Osteocyte (in vitro differentiated cells): Measurements from ENCODE around the gene KLHDC1. TPM values are rescaled to one million over a fixed set of nuclear protein-coding genes. Genes with fewer than 3 reads are reported as not detected.

Source experiments
- DNase-seq: peaks from one replicate; pipeline ENCODE4 v3.0.0; 2021; ENCODE audit warnings: mixed read lengths; ENCODE audit not compliant: unreplicated experiment; ENCODE audit errors: extremely low spot score
- H3K27ac Mint-ChIP-seq: one replicate; pipeline ENCODE4 v1.8.0; 2021; ENCODE audit warnings: mild to moderate bottlenecking, mixed read lengths; ENCODE audit not compliant: unreplicated experiment
- H3K27me3 Mint-ChIP-seq: one replicate; pipeline ENCODE4 v1.8.0; 2021; ENCODE audit warnings: mixed read lengths; ENCODE audit not compliant: unreplicated experiment
- H3K36me3 Mint-ChIP-seq: one replicate; pipeline ENCODE4 v1.8.0; 2021; ENCODE audit warnings: mixed read lengths; ENCODE audit not compliant: unreplicated experiment
- H3K4me1 Mint-ChIP-seq: one replicate; pipeline ENCODE4 v1.8.0; 2021; ENCODE audit warnings: mixed read lengths; ENCODE audit not compliant: unreplicated experiment
- H3K4me3 Mint-ChIP-seq: one replicate; pipeline ENCODE4 v1.8.0; 2021; ENCODE audit warnings: mild to moderate bottlenecking, moderate library complexity, mixed read lengths; ENCODE audit not compliant: unreplicated experiment
- H3K9me3 Mint-ChIP-seq: one replicate; pipeline ENCODE4 v1.8.0; 2021; ENCODE audit warnings: mixed read lengths; ENCODE audit not compliant: unreplicated experiment
- total RNA-seq: library from RNA; stranded (reverse); gene quantifications from 2 replicates; pipeline ENCODE4 v1.2.1, GENCODE V29; 2021
- TF ChIP-seq, protein P1 (sequence below): fragments of 200-600 bp; sonication (generic); IDR thresholded peaks from 2 replicates; pipeline ENCODE4 v1.5.0; 2021; ENCODE audit warnings: antibody characterized with exemption, mild to moderate bottlenecking, moderate library complexity

KLHDC1 gene
- total RNA-seq, 1 donor from 2014 or later: 5.8 TPM

DNA sequence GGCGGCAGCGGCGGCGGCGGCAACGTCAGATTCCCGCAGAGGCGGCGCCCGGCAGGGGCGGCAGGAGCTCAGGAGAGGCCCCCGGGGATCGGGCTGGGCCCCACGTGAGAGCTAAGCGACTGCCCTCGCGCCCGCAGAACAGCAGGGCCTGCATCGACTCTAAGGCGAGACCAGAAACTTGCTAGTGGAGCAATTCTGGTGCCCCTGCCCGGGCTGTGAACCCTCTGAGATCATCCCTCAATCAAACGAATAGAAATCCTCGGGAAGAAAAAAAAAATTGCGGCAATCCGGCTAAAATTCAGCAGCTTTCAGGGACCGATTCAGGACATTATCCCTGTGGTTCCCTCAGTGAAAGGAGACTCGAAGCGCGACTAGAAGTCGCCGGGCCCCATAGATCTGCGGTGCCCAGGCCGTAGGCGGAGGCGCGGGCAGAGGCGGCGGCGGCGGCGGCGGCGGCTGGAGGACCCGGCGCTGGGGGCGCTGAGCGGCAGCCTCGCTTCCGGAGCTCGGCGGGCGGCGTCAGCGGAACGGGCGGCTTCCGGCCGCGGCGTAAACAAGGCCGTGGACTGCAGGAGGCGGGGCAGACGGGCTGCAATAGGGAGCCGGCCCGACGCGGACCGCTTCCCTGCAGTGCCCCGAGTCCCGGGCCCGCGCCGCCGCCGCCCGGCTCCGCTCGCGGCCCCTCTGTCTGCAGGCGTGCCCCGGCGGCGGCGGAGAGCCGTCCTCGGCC lies 74.8 kb downstream of the KLHDC1 start, which contains the start of gene KLHDC2:
Gene KLHDC2, plus strand, starts transcription at position 583 of the 730 bp plus-strand sequence. CDS start 316 bp downstream, outside the sequence.
- Mint-ChIP-seq H3K4me1 (peaks cover 37% of the 10 kb centered on the region), H3K27me3 (no peaks in the 10 kb centered on the region), H3K4me3 (peak within 1 kb of the TSS; percentile 92), H3K27ac (peak within 1 kb of the TSS; percentile 99), H3K9me3 (no peaks in the 10 kb centered on the region), H3K36me3 (peaks cover 10% of the 10 kb centered on the region)
- TF ChIP-seq, protein P1, sequence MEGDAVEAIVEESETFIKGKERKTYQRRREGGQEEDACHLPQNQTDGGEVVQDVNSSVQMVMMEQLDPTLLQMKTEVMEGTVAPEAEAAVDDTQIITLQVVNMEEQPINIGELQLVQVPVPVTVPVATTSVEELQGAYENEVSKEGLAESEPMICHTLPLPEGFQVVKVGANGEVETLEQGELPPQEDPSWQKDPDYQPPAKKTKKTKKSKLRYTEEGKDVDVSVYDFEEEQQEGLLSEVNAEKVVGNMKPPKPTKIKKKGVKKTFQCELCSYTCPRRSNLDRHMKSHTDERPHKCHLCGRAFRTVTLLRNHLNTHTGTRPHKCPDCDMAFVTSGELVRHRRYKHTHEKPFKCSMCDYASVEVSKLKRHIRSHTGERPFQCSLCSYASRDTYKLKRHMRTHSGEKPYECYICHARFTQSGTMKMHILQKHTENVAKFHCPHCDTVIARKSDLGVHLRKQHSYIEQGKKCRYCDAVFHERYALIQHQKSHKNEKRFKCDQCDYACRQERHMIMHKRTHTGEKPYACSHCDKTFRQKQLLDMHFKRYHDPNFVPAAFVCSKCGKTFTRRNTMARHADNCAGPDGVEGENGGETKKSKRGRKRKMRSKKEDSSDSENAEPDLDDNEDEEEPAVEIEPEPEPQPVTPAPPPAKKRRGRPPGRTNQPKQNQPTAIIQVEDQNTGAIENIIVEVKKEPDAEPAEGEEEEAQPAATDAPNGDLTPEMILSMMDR: peak; percentile 49
- peak; percentile 96 for DNase-seq

DNA sequence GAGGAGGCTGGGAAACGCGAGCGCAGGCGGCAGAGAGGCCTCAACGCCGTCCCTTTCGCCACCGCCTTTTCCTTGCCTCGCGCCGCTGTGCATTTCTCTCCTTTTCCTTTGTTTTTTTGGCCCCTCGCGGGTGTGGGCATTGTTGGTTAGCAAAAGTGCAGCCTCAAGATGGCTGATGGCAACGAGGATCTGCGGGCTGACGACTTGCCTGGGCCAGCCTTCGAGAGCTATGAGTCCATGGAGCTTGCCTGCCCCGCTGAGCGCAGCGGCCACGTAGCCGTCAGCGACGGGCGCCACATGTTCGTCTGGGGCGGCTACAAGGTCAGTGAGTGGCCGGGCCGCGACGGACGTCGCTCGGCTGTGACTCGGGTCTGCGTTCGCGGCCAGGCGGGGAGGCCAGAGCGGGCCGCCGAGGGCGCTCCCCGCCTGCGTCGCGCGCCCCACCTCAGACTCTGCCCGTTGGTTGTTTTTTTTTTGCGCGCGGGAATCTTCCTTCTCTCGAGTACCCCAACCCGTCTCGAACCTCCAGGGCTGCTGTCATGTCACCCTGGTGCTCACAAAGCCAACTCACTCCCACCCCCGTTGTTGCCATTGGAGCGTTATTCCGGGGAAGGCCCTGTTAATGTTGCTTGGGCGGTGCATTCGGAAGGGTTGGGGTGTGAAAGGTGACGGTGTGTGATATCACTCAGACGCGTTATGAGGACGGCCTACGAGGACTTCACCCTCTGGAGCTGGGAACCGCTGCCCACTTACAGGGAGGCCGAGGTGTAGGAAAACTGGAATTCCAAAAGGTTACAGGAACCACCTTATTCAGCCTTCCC lies 75.6 kb downstream of the KLHDC1 start:
- no peaks in the 10 kb centered on the region for H3K9me3 Mint-ChIP-seq
- H3K27ac Mint-ChIP-seq: peak overlapping the region; percentile 99
- no peak for DNase-seq
- H3K4me1 Mint-ChIP-seq: peaks cover 37% of the 10 kb centered on the region
- H3K27me3 Mint-ChIP-seq: no peaks in the 10 kb centered on the region
- TF ChIP-seq, protein P1: no peak
- peak overlapping the region; percentile 92 for H3K4me3 Mint-ChIP-seq
- H3K36me3 Mint-ChIP-seq: peaks cover 10% of the 10 kb centered on the region

DNA sequence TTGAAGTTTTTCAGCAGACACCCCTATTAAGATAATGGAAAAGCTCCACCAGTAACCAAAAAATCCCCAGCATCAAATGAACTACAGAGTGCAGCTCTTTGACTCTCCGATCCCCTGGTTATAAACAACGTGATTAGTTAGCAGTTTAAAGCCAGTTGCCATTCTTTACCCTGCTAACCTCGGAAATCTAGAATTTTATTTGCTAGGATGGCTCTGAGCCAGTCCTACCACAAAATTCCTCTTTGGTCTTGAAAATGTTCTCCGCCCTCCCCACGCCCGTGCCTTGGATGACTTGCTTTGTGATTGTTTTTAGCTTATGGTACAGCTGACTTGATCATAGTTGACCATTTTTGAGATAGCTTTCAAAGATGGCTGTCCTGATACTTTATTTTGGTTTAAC lies 76.3 kb downstream of the KLHDC1 start:
- DNase-seq: no peak
- Mint-ChIP-seq H3K36me3 (peaks cover 10% of the 10 kb centered on the region), H3K4me1 (peaks cover 37% of the 10 kb centered on the region), H3K27ac (peak overlapping the region; percentile 99), H3K4me3 (peak overlapping the region; percentile 92), H3K9me3 (no peaks in the 10 kb centered on the region), H3K27me3 (no peaks in the 10 kb centered on the region)
- TF ChIP-seq, protein P1: no peak

DNA sequence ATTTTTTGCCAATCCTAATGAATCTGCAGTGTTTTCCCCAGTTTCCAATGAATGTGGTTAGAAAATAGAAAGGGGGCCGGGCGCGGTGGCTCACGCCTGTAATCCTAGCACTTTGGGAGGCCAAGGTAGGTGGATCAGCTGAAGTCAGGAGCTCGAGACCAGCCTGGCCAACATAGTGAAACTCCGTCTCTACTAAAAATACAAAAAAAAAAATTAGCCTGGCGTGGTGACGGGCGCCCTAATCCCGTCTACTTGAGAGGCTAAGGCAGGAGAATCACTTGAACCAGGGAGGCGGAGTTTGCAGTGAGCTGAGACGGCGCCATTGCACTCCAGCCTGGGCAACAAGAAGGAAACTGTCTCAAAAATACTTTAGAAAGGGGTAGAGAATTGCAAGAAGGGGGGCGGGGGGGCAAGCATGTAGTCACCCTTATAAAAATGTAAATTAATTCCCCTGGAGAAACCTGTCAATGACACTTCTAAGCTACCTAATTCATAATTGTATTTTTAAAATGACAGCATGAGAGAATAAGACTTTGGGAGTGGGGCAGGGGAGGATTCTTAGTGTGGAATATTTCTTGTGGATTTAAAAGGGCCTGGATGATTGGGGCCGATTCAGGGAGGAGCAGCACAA lies 76.8 kb downstream of the KLHDC1 start:
- Mint-ChIP-seq H3K4me1 (peaks cover 37% of the 10 kb centered on the region), H3K36me3 (peaks cover 11% of the 10 kb centered on the region), H3K27ac (peak overlapping the region; percentile 99), H3K4me3 (peak overlapping the region; percentile 92), H3K9me3 (no peaks in the 10 kb centered on the region), H3K27me3 (no peaks in the 10 kb centered on the region)
- no peak for DNase-seq
- TF ChIP-seq, protein P1: no peak
